22Rv1 (cell line): ENCODE data around the gene KCNG2.

Experiments
- ZFX ChIP-seq: fragments of 450-650 bp; IDR thresholded peaks from 2 replicates; pipeline ENCODE4 v1.6.1; 2017; ENCODE audit warnings: antibody characterized with exemption, borderline replicate concordance
- TF ChIP-seq, protein P1 (sequence below): fragments of 450-650 bp; IDR thresholded peaks from 2 replicates; pipeline ENCODE4 v1.5.1; 2017; ENCODE audit warnings: mild to moderate bottlenecking

DNA sequence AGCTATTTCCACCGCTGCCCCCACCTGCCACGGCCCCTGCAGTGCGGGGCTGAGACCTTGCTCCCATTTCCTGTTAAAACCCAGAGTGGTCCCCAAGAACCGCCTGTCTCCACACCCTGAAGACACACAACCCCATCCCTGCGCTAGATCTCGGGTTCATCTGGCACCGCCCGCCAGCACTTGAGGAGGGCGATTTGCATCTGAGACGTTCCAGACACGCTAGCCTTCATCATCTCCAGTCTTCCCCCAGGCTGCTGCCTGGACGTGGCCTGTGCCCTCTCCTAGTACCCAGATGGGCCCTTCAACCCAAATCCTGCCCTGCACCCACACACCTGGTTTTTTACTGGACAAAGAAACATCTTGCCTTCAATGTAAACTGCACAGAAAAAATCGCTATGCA lies 103.9 kb downstream of the KCNG2 start:
- TF ChIP-seq, protein P1, sequence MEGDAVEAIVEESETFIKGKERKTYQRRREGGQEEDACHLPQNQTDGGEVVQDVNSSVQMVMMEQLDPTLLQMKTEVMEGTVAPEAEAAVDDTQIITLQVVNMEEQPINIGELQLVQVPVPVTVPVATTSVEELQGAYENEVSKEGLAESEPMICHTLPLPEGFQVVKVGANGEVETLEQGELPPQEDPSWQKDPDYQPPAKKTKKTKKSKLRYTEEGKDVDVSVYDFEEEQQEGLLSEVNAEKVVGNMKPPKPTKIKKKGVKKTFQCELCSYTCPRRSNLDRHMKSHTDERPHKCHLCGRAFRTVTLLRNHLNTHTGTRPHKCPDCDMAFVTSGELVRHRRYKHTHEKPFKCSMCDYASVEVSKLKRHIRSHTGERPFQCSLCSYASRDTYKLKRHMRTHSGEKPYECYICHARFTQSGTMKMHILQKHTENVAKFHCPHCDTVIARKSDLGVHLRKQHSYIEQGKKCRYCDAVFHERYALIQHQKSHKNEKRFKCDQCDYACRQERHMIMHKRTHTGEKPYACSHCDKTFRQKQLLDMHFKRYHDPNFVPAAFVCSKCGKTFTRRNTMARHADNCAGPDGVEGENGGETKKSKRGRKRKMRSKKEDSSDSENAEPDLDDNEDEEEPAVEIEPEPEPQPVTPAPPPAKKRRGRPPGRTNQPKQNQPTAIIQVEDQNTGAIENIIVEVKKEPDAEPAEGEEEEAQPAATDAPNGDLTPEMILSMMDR = no peak
- TF ChIP-seq ZFX = no peak
